Measurements from ENCODE around the gene CFAP57.

DNA sequence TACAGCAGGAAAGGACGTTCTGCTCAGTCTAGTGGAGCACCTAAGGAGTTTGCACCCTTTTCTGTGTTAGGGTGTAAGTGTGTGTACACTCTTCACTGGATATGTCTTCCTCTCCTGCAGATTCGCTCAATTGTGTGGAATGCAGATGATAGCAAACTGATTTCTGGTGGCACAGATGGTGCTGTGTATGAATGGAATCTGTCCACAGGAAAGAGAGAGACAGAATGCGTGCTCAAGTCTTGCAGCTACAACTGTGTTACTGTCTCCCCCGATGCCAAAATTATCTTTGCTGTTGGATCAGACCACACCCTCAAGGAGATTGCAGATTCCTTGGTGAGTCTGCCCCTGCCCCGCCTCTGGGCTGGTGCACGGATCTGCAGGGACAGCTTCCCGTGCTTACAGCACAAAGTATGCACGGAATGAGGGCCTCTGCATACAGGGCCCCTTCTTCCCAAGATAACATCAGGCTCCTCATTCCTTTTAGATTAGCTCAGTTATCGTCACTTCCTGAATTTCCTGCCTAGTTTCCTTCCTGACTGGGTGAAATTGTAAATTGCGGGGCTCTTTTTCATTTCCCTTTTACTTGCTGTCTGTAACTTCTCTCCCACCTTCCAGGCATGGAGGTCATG is 34.6 kb downstream of the CFAP57 start:
- TF ChIP-seq, protein P1, sequence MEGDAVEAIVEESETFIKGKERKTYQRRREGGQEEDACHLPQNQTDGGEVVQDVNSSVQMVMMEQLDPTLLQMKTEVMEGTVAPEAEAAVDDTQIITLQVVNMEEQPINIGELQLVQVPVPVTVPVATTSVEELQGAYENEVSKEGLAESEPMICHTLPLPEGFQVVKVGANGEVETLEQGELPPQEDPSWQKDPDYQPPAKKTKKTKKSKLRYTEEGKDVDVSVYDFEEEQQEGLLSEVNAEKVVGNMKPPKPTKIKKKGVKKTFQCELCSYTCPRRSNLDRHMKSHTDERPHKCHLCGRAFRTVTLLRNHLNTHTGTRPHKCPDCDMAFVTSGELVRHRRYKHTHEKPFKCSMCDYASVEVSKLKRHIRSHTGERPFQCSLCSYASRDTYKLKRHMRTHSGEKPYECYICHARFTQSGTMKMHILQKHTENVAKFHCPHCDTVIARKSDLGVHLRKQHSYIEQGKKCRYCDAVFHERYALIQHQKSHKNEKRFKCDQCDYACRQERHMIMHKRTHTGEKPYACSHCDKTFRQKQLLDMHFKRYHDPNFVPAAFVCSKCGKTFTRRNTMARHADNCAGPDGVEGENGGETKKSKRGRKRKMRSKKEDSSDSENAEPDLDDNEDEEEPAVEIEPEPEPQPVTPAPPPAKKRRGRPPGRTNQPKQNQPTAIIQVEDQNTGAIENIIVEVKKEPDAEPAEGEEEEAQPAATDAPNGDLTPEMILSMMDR (IDR thresholded peaks at IDR 0.05): no peak
- TF ChIP-seq EP300 (IDR thresholded peaks at IDR 0.05) (no peak), POLR2A (IDR thresholded peaks at IDR 0.05) (no peak)

Data from suprapubic skin (tissue), 3 donors.